Coronary artery (tissue), 2 donors: Measurements from ENCODE around the gene ABCC1.
A peak's percentile ranks its signal among the peaks of the same experiment; 100 is the strongest.

Experiments used
- DNase-seq: peaks from one replicate; pipeline ENCODE4 v3.0.0-alpha.2; 2017; ENCODE audit warnings: low spot score
- H3K27ac ChIP-seq, 2 donors: fragments of 200-600 bp; sonication (generic); one replicate each; pipeline ENCODE4 v1.5.1; 2016 to 2019
- H3K4me3 ChIP-seq: fragments of 200-600 bp; sonication (generic); 2 replicates; pipeline ENCODE4 v1.5.1; 2016; ENCODE audit warnings: mild to moderate bottlenecking, moderate library complexity
- TF ChIP-seq, protein P1 (sequence below): fragments of 200-600 bp; sonication (generic); IDR thresholded peaks from one replicate; pipeline ENCODE4 v1.5.1; 2019; ENCODE audit warnings: antibody characterized with exemption

Gene ABCC1

DNA sequence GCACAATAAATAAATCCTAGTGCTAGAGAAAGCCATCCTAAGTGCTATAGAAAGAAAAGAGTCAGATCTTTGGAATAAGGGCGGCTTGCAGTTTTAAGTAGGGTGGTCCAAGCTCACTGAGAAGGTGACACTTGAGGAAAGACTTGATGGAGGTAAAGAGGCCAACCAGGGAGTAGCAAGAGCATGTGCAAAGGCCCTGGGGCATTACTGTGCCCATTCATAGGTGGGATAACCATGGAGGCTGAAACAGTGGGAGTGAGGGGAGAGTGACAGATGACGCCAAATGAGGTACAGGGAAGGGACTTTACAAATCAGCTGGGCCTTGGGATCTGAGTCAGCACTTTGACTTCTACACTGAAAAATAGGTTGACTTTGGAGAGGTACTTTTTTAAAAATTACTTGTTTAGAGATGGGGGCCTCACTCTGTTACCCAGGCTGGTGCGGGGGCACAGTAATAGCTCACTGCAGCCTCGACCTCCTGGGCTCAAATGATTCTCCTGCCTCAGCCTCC is 115.5 kb downstream of the ABCC1 start:
- no peak for DNase-seq
- TF ChIP-seq, protein P1, sequence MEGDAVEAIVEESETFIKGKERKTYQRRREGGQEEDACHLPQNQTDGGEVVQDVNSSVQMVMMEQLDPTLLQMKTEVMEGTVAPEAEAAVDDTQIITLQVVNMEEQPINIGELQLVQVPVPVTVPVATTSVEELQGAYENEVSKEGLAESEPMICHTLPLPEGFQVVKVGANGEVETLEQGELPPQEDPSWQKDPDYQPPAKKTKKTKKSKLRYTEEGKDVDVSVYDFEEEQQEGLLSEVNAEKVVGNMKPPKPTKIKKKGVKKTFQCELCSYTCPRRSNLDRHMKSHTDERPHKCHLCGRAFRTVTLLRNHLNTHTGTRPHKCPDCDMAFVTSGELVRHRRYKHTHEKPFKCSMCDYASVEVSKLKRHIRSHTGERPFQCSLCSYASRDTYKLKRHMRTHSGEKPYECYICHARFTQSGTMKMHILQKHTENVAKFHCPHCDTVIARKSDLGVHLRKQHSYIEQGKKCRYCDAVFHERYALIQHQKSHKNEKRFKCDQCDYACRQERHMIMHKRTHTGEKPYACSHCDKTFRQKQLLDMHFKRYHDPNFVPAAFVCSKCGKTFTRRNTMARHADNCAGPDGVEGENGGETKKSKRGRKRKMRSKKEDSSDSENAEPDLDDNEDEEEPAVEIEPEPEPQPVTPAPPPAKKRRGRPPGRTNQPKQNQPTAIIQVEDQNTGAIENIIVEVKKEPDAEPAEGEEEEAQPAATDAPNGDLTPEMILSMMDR, result no peak
- no peak overlapping the region for H3K27ac ChIP-seq
- H3K4me3 ChIP-seq, result no peak overlapping the region

DNA sequence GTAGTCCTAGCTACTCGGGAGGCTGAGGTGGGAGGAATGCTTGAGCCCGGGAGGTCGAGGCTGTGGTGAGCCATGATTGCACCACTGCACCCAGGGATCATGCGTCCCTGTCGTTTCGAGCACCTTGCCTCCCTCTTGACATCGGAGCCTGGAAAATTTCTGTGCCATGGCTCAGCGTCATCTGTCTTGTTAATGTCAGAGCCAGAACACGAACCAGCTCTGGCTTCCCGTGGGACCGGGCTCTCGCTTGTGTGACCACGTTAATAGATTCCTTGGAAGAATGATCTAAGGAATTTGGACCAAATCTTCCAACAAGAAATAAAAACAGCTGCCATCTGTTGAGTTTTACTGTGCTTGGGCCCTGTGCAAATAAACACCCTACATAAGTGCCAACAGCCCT is 117.7 kb downstream of the ABCC1 start:
- Histone ChIP-seq H3K4me3 (no peak overlapping the region), H3K27ac (peak overlapping the region; percentile 69 to 84)
- peak; percentile 91 for DNase-seq
- TF ChIP-seq, protein P1, result no peak

DNA sequence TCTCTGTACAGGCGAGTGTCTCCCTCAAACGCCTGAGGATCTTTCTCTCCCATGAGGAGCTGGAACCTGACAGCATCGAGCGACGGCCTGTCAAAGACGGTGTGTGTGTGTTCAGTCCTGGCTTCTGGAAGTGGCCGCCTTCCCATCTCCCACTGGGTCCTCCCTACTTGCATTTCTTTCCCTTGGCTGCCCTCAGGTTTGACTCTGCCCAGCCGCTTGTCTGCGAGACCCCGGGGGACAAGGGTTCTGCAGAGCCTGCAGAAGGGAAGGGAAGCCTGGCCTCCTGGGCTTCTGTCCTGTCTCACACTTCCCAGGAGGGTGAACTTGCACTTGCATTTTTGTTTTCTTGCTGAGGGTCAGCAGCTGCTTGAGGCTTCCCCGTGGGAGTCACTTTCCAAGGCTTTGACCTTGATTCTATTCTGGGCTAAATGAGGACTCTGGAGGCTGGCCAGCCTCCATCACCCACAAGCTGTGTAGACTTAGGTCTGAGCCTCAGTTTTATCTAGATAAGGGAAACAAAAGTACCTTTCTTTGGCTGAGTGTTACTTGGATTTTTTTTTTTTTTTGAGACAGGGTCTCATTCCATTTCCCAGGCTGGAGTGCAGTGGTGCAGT is 122.3 kb downstream of the ABCC1 start:
- no peak for DNase-seq
- TF ChIP-seq, protein P1, result no peak
- Histone ChIP-seq H3K4me3 (no peak overlapping the region), H3K27ac (peak overlapping the region; percentile 34 to 76)

DNA sequence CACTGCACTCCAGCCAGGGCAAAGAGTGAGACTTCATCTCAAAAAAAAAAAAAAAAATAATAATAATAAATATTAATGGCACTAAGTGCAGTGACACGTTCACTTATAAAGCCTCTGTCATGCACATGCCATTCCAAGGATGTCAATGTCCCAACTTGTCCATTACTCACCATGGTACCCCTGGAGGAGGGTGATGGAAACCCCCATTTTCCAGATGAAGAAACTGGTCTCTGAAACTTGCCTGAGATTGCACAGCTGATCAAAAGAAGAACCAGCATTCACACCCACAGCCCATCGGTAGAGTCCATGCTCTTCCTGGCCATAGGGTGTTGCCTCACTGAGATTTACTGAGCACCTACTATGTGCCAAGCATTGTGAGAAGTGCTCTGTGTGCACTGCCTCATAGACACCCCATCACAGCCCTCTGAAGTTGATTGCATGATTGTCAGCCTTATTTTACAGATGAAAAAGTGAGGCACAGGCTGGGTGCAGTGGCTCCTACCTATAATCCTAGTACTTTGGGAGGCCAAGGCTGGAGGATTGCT is 123.7 kb downstream of the ABCC1 start:
- Histone ChIP-seq H3K27ac (peak overlapping the region; percentile 34 to 69), H3K4me3 (no peak overlapping the region)
- TF ChIP-seq, protein P1, result no peak
- no peak for DNase-seq

DNA sequence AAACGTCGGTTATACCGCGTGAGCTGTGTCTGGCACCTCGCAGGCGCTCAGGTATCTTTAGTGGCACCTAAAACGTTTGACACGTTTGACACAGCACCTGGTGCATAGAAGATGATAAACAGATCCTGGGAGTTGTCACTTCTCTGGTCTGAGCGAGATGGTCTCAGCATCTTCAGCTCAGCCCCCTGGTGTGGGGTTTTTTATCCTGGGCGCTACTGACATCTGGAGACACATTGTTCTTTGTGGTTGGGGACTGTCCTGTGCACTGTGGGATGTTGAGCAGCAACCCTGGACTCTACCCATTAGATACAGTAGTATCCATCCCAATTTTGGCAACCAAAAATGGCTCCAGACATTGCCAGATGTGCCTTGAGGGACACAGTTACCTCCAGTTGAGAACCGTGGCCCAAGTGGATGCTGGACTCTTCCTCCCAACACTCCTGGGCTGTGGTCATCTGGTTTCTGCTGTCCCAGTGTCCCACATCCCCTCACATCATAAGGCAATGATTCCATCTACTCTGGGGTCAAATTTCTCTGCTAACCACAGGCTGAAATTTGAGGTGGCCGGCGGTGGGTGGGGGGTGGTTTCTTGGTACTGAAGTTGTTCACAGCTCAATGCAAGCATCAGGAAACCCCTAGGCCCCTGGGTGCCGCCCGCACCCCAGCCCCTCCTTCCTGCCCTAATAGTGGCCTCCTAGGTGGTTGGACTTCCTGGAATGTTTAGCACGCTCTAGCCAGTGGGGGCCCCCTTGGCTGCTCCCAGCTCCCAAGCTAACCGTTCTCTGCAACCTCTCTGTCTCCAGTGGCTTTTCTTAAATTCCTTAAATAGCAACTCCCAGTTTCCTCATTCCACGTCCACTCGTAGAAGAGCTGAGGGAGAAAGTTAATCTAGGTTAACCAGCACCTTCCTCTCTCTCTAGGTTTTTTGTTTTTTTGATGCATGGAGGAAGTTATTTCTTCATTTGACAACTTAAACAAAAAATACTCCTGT is 124.8 kb downstream of the ABCC1 start:
- Histone ChIP-seq H3K4me3 (no peak overlapping the region), H3K27ac (peak overlapping the region; percentile 48 to 69)
- no peak for DNase-seq
- TF ChIP-seq, protein P1, result no peak

DNA sequence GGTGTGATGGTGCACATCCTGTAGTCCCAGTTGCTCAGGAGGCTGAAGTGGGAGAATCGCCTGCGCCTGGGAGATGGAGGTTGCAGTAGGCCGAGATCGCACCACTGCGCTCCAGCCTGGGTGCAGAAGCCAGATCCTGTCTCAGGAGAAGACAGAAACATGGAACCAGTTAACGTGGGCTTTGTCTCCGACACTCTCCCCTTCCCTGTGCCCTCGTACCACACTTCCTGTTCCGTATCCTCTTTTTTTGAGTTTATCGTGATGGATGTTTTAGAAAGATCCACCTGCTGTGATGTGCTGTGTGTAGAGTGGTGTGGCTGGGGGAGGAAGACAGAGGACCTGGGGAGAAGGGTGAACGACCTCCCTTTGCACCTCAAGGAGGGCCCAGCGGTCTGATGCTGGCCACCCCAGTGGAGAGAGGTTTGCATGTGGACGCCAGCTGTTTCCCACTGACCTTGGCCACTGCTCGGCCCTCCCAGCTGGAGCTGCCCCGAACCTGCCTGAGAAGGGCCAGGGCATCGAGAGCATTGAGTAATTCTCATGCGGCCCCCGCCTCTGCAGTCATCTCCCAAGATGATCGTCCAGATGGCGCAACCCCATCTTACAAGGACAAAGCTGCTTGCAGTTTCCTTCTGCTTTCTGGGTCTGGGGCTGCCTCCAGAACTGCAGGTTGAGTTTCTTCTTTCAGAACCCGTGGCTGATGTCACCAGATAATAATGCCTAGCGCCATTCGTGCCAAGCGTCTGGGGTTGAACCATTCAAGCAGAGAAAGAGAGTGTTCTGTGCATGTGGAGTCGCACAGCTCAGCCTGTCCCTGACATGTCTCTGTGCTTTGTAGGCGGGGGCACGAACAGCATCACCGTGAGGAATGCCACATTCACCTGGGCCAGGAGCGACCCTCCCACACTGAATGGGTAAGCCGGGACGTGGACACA is 126.3 kb downstream of the ABCC1 start:
- TF ChIP-seq, protein P1, result no peak
- peak overlapping the region in 1 of 2 donors; percentile 69 for H3K27ac ChIP-seq
- no peak for DNase-seq
- H3K4me3 ChIP-seq, result no peak overlapping the region
